SK-N-SH (cell line): ENCODE results near the gene MYH15.

ENCODE experiments used
- EP300 ChIP-seq, 2 experiments: IDR thresholded peaks; 2 replicates each; pipeline versions ENCODE4 v1.4.0 to v1.6.1; 2012; ENCODE audit warnings: borderline replicate concordance in 1 of 2, low read depth in 1 of 2, low read length in 1 of 2
- GABPA ChIP-seq: IDR thresholded peaks from 2 replicates; pipeline ENCODE4 v1.4.0; 2012; ENCODE audit warnings: low read depth, mild to moderate bottlenecking
- GATA2 ChIP-seq: sonication (generic); formaldehyde crosslinking; IDR thresholded peaks from 2 replicates; pipeline ENCODE4 v1.5.0; 2020; ENCODE audit warnings: mild to moderate bottlenecking, missing genetic modification reagents
- POLR2AphosphoS5 ChIP-seq: IDR thresholded peaks from 2 replicates; pipeline ENCODE4 v1.6.1; 2012; ENCODE audit warnings: low read depth, low read length
- SIN3A ChIP-seq: IDR thresholded peaks from 2 replicates; pipeline ENCODE4 v1.6.1; 2012; ENCODE audit warnings: low read depth, mild to moderate bottlenecking, low read length, moderate library complexity, borderline replicate concordance
- USF2 ChIP-seq: fragments of 150-350 bp; IDR thresholded peaks from 2 replicates; pipeline ENCODE4 v1.6.1; 2017; ENCODE audit warnings: antibody characterized with exemption, low read length, low read depth, borderline replicate concordance
- ZBTB33 ChIP-seq: IDR thresholded peaks from 2 replicates; pipeline ENCODE4 v1.4.0; 2012; ENCODE audit warnings: low read depth, borderline replicate concordance
- TF ChIP-seq, protein P1 (sequence below): fragments of 200-600 bp; sonication (generic); IDR thresholded peaks from 2 replicates; pipeline ENCODE4 v1.6.1; 2017; ENCODE audit warnings: antibody characterized with exemption, mild to moderate bottlenecking, moderate library complexity

DNA sequence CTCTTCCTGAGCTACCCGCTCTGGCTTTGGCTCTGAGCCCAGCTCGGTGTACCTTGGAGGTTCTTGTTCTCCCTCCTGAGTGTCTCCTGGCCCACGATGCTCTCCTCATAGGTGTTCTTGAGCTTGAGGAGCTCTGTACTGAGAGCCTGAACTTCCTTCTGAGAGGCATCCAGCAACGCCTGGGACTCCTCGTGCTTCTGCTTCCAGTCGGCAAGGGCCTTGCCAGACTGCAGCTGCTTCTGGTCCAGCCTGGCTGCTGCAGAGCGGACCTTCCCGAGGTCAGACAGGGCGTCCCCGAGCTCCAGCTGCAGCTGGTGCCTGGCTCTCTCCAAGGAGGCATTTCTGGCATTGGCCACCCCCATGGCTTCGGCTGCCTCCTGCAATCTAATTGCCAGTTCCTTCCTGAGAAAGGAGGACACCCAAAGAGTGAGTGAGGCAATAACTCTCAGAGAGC, 99.8 kb downstream of the MYH15 start:
- TF ChIP-seq USF2 (no peak), EP300 (IDR thresholded peaks at IDR 0.05; ENCODE audit: borderline replicate concordance in 1 of 2, low read depth in 1 of 2, low read length in 1 of 2) (no peak), SIN3A (no peak), GABPA (no peak), GATA2 (CRISPR knock-in tag) (no peak), POLR2AphosphoS5 (no peak), ZBTB33 (no peak)
- TF ChIP-seq, protein P1, sequence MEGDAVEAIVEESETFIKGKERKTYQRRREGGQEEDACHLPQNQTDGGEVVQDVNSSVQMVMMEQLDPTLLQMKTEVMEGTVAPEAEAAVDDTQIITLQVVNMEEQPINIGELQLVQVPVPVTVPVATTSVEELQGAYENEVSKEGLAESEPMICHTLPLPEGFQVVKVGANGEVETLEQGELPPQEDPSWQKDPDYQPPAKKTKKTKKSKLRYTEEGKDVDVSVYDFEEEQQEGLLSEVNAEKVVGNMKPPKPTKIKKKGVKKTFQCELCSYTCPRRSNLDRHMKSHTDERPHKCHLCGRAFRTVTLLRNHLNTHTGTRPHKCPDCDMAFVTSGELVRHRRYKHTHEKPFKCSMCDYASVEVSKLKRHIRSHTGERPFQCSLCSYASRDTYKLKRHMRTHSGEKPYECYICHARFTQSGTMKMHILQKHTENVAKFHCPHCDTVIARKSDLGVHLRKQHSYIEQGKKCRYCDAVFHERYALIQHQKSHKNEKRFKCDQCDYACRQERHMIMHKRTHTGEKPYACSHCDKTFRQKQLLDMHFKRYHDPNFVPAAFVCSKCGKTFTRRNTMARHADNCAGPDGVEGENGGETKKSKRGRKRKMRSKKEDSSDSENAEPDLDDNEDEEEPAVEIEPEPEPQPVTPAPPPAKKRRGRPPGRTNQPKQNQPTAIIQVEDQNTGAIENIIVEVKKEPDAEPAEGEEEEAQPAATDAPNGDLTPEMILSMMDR = no peak
